K562 (cell line): ENCODE data around the gene ZMYND19. TPM values are rescaled to one million over a fixed set of nuclear protein-coding genes. Genes with fewer than 3 reads are reported as not detected.

Experiments
- ATAC-seq: fragments of 200-7000 bp; cut with Tn5 transposase; 3 replicates; pipeline ENCODE4 v1.9.1; 2020; ENCODE audit warnings: moderate library complexity
- BruUV-seq: library from RNA; stranded (reverse); fragments of 400-500 nt; replicated peaks from 2 replicates; lab custom pipeline; 2021; lab: Mats Ljungman, UMichigan
- CTCF ChIA-PET: fragments of 300-600 bp; formaldehyde crosslinking; extraction: SDS; loops from one replicate; lab custom pipeline; 2021; ENCODE audit warnings: low intra/inter-chr PET ratio; lab: Yijun Ruan, JAX
- POLR2A ChIA-PET: fragments of 300-600, 350-650 bp; sonication (Branson Sonifier 250); formaldehyde crosslinking; extraction: SDS; loops from one replicate; lab custom pipeline; 2021; ENCODE audit warnings: antibody characterized with exemption, inconsistent platforms; lab: Yijun Ruan, JAX
- DNase-seq, 4 experiments: peaks; one replicate each; pipeline versions ENCODE4 v3.0.0 to v3.0.0-alpha.2; 2011 to 2018; ENCODE audit warnings: low spot score in 3 of 4, mixed read lengths in 3 of 4; ENCODE audit errors: extremely low read depth in 1 of 4
- FAIRE-seq: peaks from 2 replicates; lab custom pipeline; 2011; peaks lifted over from hg19 to GRCh38; lab: Jason Lieb, UNC
- H2AFZ ChIP-seq: 2 replicates; pipeline ENCODE4 v1.6.0; 2011; ENCODE audit warnings: low read depth, low read length, control low read depth, inconsistent platforms
- H3K27ac ChIP-seq: fragments of 200-600 bp; 3 replicates; pipeline ENCODE4 v1.8.0; 2011; ENCODE audit warnings: low read depth, mild to moderate bottlenecking, control low read depth, inconsistent platforms, low read length, moderate library complexity, mixed read lengths; ENCODE audit errors: extremely low read depth
- H3K27me3 ChIP-seq, 2 experiments: fragments of 300-600 bp in 1 of 2; 2 replicates in 1 of 2; 3 replicates in 1 of 2; pipeline versions ENCODE4 v1.6.0 to v1.8.0; 2011; ENCODE audit warnings: inconsistent platforms in 2 of 2, low read length in 2 of 2, mild to moderate bottlenecking in 1 of 2, mixed read lengths in 1 of 2, moderate library complexity in 1 of 2; ENCODE audit not compliant: control insufficient read depth in 2 of 2, insufficient read depth in 2 of 2
- H3K36me3 ChIP-seq: fragments of 300-600 bp; 3 replicates; pipeline ENCODE4 v1.8.0; 2011; ENCODE audit warnings: mild to moderate bottlenecking, low read length, inconsistent platforms; ENCODE audit not compliant: control insufficient read depth, insufficient read depth
- H3K4me1 ChIP-seq, 2 experiments: fragments of 200-600 bp in 1 of 2; replicated peaks in 1 of 2; 2 replicates in 1 of 2; 3 replicates in 1 of 2; pipeline versions ENCODE4 v1.5.1 to v1.8.0; 2011; ENCODE audit warnings: inconsistent platforms in 2 of 2, low read length in 2 of 2, mild to moderate bottlenecking in 1 of 2, mixed read lengths in 1 of 2, moderate library complexity in 1 of 2; ENCODE audit not compliant: control insufficient read depth in 2 of 2, insufficient read depth in 2 of 2
- H3K4me2 ChIP-seq: 2 replicates; pipeline ENCODE4 v1.6.1; 2011; ENCODE audit warnings: low read length, control low read depth, inconsistent platforms, mixed read lengths; ENCODE audit not compliant: insufficient read depth
- H3K4me3 ChIP-seq: fragments of 200-600 bp; sonication (generic), shearing (Covaris generic); 2 replicates; pipeline ENCODE4 v1.5.1; 2016; ENCODE audit warnings: control low read depth, inconsistent platforms
- H3K79me2 ChIP-seq: fragments of 200-600 bp; 3 replicates; pipeline ENCODE4 v1.8.0; 2011; ENCODE audit warnings: low read length, inconsistent platforms; ENCODE audit not compliant: control insufficient read depth, insufficient read depth
- H3K9ac ChIP-seq, 2 experiments: 2 replicates each; pipeline versions ENCODE4 v1.6.0 to v1.6.1; 2011; ENCODE audit warnings: low read depth in 2 of 2, low read length in 2 of 2, control low read depth in 1 of 2, inconsistent platforms in 1 of 2, mild to moderate bottlenecking in 1 of 2, mixed read lengths in 1 of 2; ENCODE audit not compliant: insufficient read depth in 1 of 2
- H3K9me1 ChIP-seq: one replicate; pipeline ENCODE4 v1.6.0; 2011; ENCODE audit warnings: inconsistent platforms, mild to moderate bottlenecking, low read length, moderate library complexity; ENCODE audit not compliant: control insufficient read depth, insufficient read depth
- H3K9me3 ChIP-seq: replicated peaks from 2 replicates; pipeline ENCODE4 v1.5.1; 2011; ENCODE audit warnings: low read depth, low read length, inconsistent platforms; ENCODE audit not compliant: control insufficient read depth, insufficient read depth
- H4K20me1 ChIP-seq: replicated peaks from 2 replicates; pipeline ENCODE4 v1.6.1; 2011; ENCODE audit warnings: low read length, inconsistent platforms, mixed read lengths; ENCODE audit not compliant: control insufficient read depth, insufficient read depth
- BRF2 ChIP-seq: IDR thresholded peaks from 3 replicates; pipeline ENCODE4 v1.6.1; 2011; ENCODE audit warnings: borderline replicate concordance, mild to moderate bottlenecking; ENCODE audit not compliant: insufficient read length, insufficient read depth
- ETS1 ChIP-seq: conservative IDR thresholded peaks from 2 replicates; pipeline ENCODE4 v1.6.1; 2011; ENCODE audit warnings: low read depth, mild to moderate bottlenecking, low read length; ENCODE audit not compliant: control insufficient read depth
- KLF16 ChIP-seq: IDR thresholded peaks from 2 replicates; pipeline ENCODE4 v1.6.1; 2016; ENCODE audit warnings: antibody characterized with exemption
- REST ChIP-seq, 2 experiments: fragments of 450-650 bp; formaldehyde crosslinking in 1 of 2; IDR thresholded peaks; 2 replicates each; pipeline versions ENCODE4 v1.4.0 to v1.6.1; 2014 to 2020; ENCODE audit warnings: mild to moderate bottlenecking in 2 of 2, borderline replicate concordance in 1 of 2, low read depth in 1 of 2
- TAF15 ChIP-seq: fragments of 200-400 bp; formaldehyde crosslinking; IDR thresholded peaks from 2 replicates; pipeline ENCODE4 v1.6.1; 2017; ENCODE audit warnings: mild to moderate bottlenecking, low read depth, low read length, moderate library complexity
- ZFPM2 ChIP-seq: fragments of 250-450 bp; sonication (Bioruptor Pico); IDR thresholded peaks from 2 replicates; pipeline ENCODE4 v1.5.1; 2022; ENCODE audit warnings: mild to moderate bottlenecking
- WGBS: fragments of 100-300 bp; shearing (Covaris generic); methylation state at CpG from one replicate; pipeline ENCODE4 v1.1.6; 2016; ENCODE audit warnings: low coverage, mixed read lengths; ENCODE audit not compliant: insufficient coverage; ENCODE audit errors: missing lambda C conversion rate; 5-methylcytosine and 5-hydroxymethylcytosine counted together
- in situ Hi-C: fragments of 300-500 bp; cut with MboI; formaldehyde crosslinking; loops from 4 replicates; pipeline ENCODE4 v1.15.0; 2018; ENCODE audit warnings: inconsistent platforms, mixed read lengths
- intact Hi-C: fragments of 100-400 bp; cut with micrococcal nuclease; formaldehyde crosslinking; loops from 2 replicates; pipeline ENCODE4 v1.14.2; 2022
- polyA plus RNA-seq, 8 experiments: library from polyadenylated mRNA; depleted of rRNA in 4 of 8; stranded (reverse) in 5 of 8; unstranded in 3 of 8; fragments of >200 nt; fragmentation: Nextera tagmentation in 2 of 8; fragmentation: Illumina TruSeq in 1 of 8; extraction: Ambion mirVana in 2 of 8; extraction: Trizol in 1 of 8; gene quantifications; 2 replicates each; pipeline versions ENCODE4 v1.2.1 to v1.2.3, GENCODE V29; 2011 to 2014; ENCODE audit warnings: inconsistent platforms in 1 of 8, missing spikeins in 1 of 8
- total RNA-seq, 7 experiments: library from RNA; depleted of rRNA in 6 of 7; stranded (reverse); fragments of >200 nt in 6 of 7; fragmentation: Illumina TruSeq in 2 of 7; extraction: Trizol in 2 of 7; gene quantifications; 2 replicates each; pipeline versions ENCODE4 v1.2.1 to v1.2.3, GENCODE V29; 2011 to 2021; ENCODE audit warnings: low replicate concordance in 1 of 7

ZMYND19 gene
- total and polyA plus RNA-seq, 9 of the 15 experiments (the other 6 are each of a cell fraction or from before 2014, with no cell fraction given) = 1.0 to 86.7 (median 44.0) TPM

- Histone ChIP-seq H3K79me2 (no peaks in the 10 kb centered on the region), H3K9me1 (no peaks in the 10 kb centered on the region), H3K4me1 (peaks cover 9 to 31% of the 10 kb centered on the region in 2 experiments; a peak in 4 of 5 replicates), H3K4me2 (no peak overlapping the region), H3K27ac (no peak overlapping the region), H3K4me3 (no peak overlapping the region), H3K9ac (peak overlapping the region in 1 of 2 experiments; percentile 52; a peak in 2 of 4 replicates), H3K9me3 (no peaks in the 10 kb centered on the region), H4K20me1 (no peaks in the 10 kb centered on the region), H3K27me3 (no peaks in the 10 kb centered on the region), H3K36me3 (no peaks in the 10 kb centered on the region), H2AFZ (no peak overlapping the region)
- 70% methylated on average over 11 of the region's 16 CpGs for WGBS
- no peak for TF ChIP-seq TAF15
- TF ChIP-seq REST (IDR thresholded peaks at IDR 0.05; ENCODE audit: borderline replicate concordance) = no peak
- no peak for TF ChIP-seq REST (CRISPR knock-in tag; IDR thresholded peaks at IDR 0.05; ENCODE audit: low read depth)
- TF ChIP-seq KLF16 = no peak
- TF ChIP-seq BRF2 = no peak
- TF ChIP-seq ZFPM2 (CRISPR knock-in tag) = no peak
- TF ChIP-seq ETS1 = no peak
- no TSS peak for BruUV-seq
- in situ Hi-C loops (no loop called here), intact Hi-C loops (loop anchor here (10.0 kb wide), 1 partner anchor 93 kb away; the partner anchor contains the start of gene ENTPD8)
- ATAC-seq (no peak), DNase-seq (no peak), FAIRE-seq (no peak)
- CTCF ChIA-PET = no interaction called here
- POLR2A ChIA-PET = interaction anchor here (1.1 kb wide), 1 partner anchor 29 kb away, joined by 3 read pairs; no protein-coding TSS in a partner anchor
Measured at GRCh38 chr9:137538058-137538457, 52.3 kb downstream of the ZMYND19 start.
